ENCODE measurements around the gene PPP2R3B.
"Not testable (repeated sequence)": the region's sequence is repeated elsewhere in the genome, so short reads cannot be mapped to it uniquely, and the experiment has no call there.

The PPP2R3B gene

GRCh38 chrX:351736-352135 lies 35.0 kb downstream of the PPP2R3B start:
- FAIRE-seq: no peak

- not testable (repeated sequence) for FAIRE-seq
Observed at GRCh38 chrX:351324-351641, 35.4 kb downstream of the PPP2R3B start.

GRCh38 chrX:350534-351323 lies 36.0 kb downstream of the PPP2R3B start:
- no peak for FAIRE-seq

- FAIRE-seq: no peak
Observed at GRCh38 chrX:350148-350533, 36.6 kb downstream of the PPP2R3B start.

- FAIRE-seq: no peak
Observed at GRCh38 chrX:349702-350101, 37.0 kb downstream of the PPP2R3B start.

- FAIRE-seq: no peak
Observed at GRCh38 chrX:349196-349595, 37.5 kb downstream of the PPP2R3B start.

- no peak for FAIRE-seq
Observed at GRCh38 chrX:348461-349117, 38.1 kb downstream of the PPP2R3B start.

- FAIRE-seq: no peak
Observed at GRCh38 chrX:347351-348117, 39.2 kb downstream of the PPP2R3B start.

- FAIRE-seq: no peak
Observed at GRCh38 chrX:346034-346813, 40.5 kb downstream of the PPP2R3B start.

GRCh38 chrX:345020-345925 lies 41.4 kb downstream of the PPP2R3B start:
- no peak for FAIRE-seq

GRCh38 chrX:344371-344901 lies 42.3 kb downstream of the PPP2R3B start:
- FAIRE-seq: no peak

GRCh38 chrX:341541-342101 lies 45.1 kb downstream of the PPP2R3B start:
- no peak for FAIRE-seq

GRCh38 chrX:340641-341423 lies 45.9 kb downstream of the PPP2R3B start:
- no peak for FAIRE-seq

GRCh38 chrX:340121-340520 lies 46.6 kb downstream of the PPP2R3B start:
- FAIRE-seq: no peak

- no peak for FAIRE-seq
Observed at GRCh38 chrX:338836-339400, 47.8 kb downstream of the PPP2R3B start.

- no peak for FAIRE-seq
Observed at GRCh38 chrX:338281-338835, 48.3 kb downstream of the PPP2R3B start.

GRCh38 chrX:337331-337831 lies 49.3 kb downstream of the PPP2R3B start:
- FAIRE-seq: no peak

GRCh38 chrX:336227-336626 lies 50.5 kb downstream of the PPP2R3B start:
- FAIRE-seq: no peak

- no peak for FAIRE-seq
Observed at GRCh38 chrX:335758-336155, 51.0 kb downstream of the PPP2R3B start.

Data from G401.6 (cell line).